Astrocyte of the spinal cord (primary cell): ENCODE results near the gene GLRX3.

ENCODE experiments used
- DNase-seq: peaks from one replicate; pipeline ENCODE4 v3.0.0; 2011; ENCODE audit warnings: low read depth, low spot score
- H3K4me3 ChIP-seq: 2 replicates; pipeline ENCODE4 v1.5.1; 2011; ENCODE audit warnings: low read depth, mild to moderate bottlenecking, low read length, moderate library complexity
- in situ Hi-C: cut with HindIII; loops from 2 replicates; pipeline ENCODE4 v1.10.0; 2017; ENCODE audit warnings: low sequenced_read_pairs
- TF ChIP-seq, protein P1 (sequence below): IDR thresholded peaks from 2 replicates; pipeline ENCODE4 v1.5.1; 2012; ENCODE audit warnings: low read depth, mild to moderate bottlenecking, low read length, inconsistent platforms

The GLRX3 gene

DNA sequence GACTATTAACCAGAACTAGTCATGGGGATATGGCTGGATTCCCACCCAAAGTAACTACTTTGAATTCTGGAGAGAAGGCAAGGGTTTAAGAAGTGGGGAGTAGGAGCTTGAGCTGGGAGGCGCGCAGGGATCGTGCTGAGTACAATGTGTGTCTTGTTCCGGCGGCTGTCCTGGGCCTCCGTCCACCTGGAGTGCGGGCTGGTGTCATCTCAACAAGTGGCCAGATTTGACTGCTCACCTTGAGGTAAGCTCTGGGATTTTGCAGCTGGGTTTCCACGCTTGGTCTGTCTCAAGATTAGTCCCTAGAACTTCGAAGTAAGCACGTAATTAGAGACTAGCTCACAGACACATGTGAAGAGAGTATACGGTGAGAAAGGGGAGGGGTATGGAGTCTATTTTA lies 49.4 kb downstream of the GLRX3 start:
- no peak overlapping the region for H3K4me3 ChIP-seq
- DNase-seq, result no peak
- TF ChIP-seq, protein P1, sequence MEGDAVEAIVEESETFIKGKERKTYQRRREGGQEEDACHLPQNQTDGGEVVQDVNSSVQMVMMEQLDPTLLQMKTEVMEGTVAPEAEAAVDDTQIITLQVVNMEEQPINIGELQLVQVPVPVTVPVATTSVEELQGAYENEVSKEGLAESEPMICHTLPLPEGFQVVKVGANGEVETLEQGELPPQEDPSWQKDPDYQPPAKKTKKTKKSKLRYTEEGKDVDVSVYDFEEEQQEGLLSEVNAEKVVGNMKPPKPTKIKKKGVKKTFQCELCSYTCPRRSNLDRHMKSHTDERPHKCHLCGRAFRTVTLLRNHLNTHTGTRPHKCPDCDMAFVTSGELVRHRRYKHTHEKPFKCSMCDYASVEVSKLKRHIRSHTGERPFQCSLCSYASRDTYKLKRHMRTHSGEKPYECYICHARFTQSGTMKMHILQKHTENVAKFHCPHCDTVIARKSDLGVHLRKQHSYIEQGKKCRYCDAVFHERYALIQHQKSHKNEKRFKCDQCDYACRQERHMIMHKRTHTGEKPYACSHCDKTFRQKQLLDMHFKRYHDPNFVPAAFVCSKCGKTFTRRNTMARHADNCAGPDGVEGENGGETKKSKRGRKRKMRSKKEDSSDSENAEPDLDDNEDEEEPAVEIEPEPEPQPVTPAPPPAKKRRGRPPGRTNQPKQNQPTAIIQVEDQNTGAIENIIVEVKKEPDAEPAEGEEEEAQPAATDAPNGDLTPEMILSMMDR, result no peak
- in situ Hi-C loops, result no loop called here

- no peak overlapping the region for H3K4me3 ChIP-seq
- DNase-seq, result no peak
- in situ Hi-C loops, result no loop called here
- TF ChIP-seq, protein P1, result no peak
These were observed 52.3 kb downstream of the GLRX3 start for GRCh38 chr10:130188195-130189175.

- DNase-seq, result no peak
- TF ChIP-seq, protein P1, result no peak
- in situ Hi-C loops, result no loop called here
- H3K4me3 ChIP-seq, result no peak overlapping the region
These were observed 53.4 kb downstream of the GLRX3 start for GRCh38 chr10:130189608-130190054.

DNA sequence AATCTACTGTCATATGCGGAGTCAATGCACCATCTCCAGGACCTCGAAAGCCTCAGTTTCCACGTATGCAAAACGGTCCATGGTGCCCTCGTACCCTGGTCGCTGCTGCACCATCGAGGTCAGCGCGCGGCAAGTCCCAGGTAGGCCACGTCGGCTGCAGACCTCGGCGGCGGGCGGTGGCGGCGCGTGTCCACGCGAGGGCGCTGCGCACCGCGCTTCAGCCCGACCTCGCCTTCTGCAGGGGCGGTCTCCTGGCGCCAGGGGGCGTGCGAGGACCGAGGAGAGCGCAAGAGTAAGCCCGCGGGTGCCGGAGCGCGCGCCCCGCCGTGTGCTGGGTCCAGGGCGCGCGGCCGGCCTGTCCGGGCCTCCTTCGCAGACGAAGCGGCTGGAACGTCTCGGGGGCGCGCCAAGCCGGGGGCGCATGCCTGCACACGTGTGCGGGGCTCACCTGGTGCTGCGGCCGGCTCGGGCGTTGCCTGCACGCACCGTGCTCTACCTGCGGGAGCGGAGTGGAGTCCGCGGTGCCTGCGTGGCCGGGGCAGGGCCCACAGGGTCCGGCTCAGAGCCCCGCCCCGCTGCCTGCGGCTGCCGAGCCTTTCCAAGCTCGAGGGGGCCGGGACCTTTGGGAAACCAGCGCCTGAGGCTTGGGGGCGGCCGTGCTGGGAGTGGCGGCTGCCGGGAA lies 54.0 kb downstream of the GLRX3 start:
- in situ Hi-C loops, result no loop called here
- peak; percentile 87 for DNase-seq
- H3K4me3 ChIP-seq, result peak overlapping the region; percentile 37
- TF ChIP-seq, protein P1, result peak; percentile 89

DNA sequence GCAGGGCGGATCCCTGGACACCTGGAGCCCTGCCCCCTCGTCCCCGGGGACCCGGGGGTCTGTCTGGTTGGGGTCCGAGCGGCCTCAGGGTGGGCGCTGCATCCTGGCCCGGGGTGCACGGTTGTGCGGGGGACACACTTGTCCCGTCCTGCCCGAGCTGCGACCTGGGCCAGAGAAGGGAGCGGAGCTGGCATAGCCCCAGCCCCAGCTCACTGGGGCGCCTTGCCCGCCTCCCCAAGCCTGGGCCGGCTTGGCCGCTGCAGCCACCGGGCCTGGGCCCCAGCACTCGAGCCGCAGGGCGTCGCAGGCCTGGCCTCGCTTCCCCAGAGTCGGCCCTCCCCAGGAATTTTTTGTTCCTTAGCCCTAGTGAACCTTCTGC lies 54.5 kb downstream of the GLRX3 start:
- TF ChIP-seq, protein P1, result no peak
- H3K4me3 ChIP-seq, result peak overlapping the region; percentile 37
- in situ Hi-C loops, result no loop called here
- no peak for DNase-seq

DNA sequence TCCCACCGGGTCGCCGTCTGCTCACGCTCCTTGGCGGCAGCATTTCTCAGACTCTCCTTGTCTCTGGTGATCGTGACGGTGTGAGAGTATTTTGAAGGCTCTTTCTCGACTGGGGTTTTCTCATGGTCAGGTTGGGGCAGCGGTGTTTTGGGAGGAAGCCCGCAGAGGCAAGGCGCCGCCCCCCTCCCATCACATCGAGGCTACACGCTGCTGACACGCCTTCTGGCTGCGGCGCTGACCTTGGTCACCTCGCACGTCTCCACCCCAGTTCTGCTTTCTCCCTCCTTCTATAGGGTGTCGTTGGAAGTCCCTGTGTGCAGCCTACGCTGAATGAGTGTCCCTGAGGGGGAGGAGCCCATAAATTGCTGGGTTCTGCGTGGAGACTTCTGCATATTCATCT lies 55.2 kb downstream of the GLRX3 start:
- DNase-seq, result no peak
- H3K4me3 ChIP-seq, result no peak overlapping the region
- in situ Hi-C loops, result no loop called here
- TF ChIP-seq, protein P1, result no peak
